Activated CD4-positive, CD25-positive, alpha-beta regulatory T cell treated with anti-CD3 and anti-CD28 coated beads, Interleukin-2, amount 50 U/mL, for 16 hours (primary cell): ENCODE measurements around the gene CALD1.

Source experiments
- DNase-seq: peaks from one replicate; pipeline ENCODE4 v3.0.0-alpha.2; 2020; ENCODE audit warnings: low read depth, low spot score

Gene CALD1

GRCh38 chr7:134827436-134827835, 48.0 kb downstream of the CALD1 start:
- no peak for DNase-seq

- DNase-seq, result no peak
These were observed 48.5 kb downstream of the CALD1 start for GRCh38 chr7:134827889-134828288.

GRCh38 chr7:134828361-134828760, 48.9 kb downstream of the CALD1 start:
- no peak for DNase-seq

GRCh38 chr7:134829380-134829986, 50.0 kb downstream of the CALD1 start:
- no peak for DNase-seq

GRCh38 chr7:134831862-134832261, 52.4 kb downstream of the CALD1 start:
- no peak for DNase-seq

GRCh38 chr7:134832367-134832766, 52.9 kb downstream of the CALD1 start:
- DNase-seq, result no peak

GRCh38 chr7:134834689-134835462, 55.4 kb downstream of the CALD1 start:
- DNase-seq, result no peak

GRCh38 chr7:134835463-134835823, 56.0 kb downstream of the CALD1 start:
- no peak for DNase-seq

GRCh38 chr7:134836447-134836846, 57.0 kb downstream of the CALD1 start:
- no peak for DNase-seq

- DNase-seq, result no peak
These were observed 59.9 kb downstream of the CALD1 start for GRCh38 chr7:134839298-134839697.

- DNase-seq, result no peak
These were observed 62.6 kb downstream of the CALD1 start for GRCh38 chr7:134842062-134842461.

GRCh38 chr7:134842886-134843430, 63.5 kb downstream of the CALD1 start:
- DNase-seq, result no peak

GRCh38 chr7:134844200-134844599, 64.8 kb downstream of the CALD1 start:
- no peak for DNase-seq

GRCh38 chr7:134845461-134845860, 66.0 kb downstream of the CALD1 start:
- no peak for DNase-seq

GRCh38 chr7:134847851-134848588, 68.6 kb downstream of the CALD1 start:
- no peak for DNase-seq

GRCh38 chr7:134850066-134850465, 70.6 kb downstream of the CALD1 start:
- DNase-seq, result no peak

- no peak for DNase-seq
These were observed 71.7 kb downstream of the CALD1 start for GRCh38 chr7:134851141-134851540.

GRCh38 chr7:134852625-134853024, 73.2 kb downstream of the CALD1 start:
- DNase-seq, result no peak

- no peak for DNase-seq
These were observed 75.4 kb downstream of the CALD1 start for GRCh38 chr7:134854816-134855215.

GRCh38 chr7:134855442-134855841, 76.0 kb downstream of the CALD1 start:
- no peak for DNase-seq

GRCh38 chr7:134856091-134856490, 76.7 kb downstream of the CALD1 start:
- no peak for DNase-seq

GRCh38 chr7:134856691-134857090, 77.3 kb downstream of the CALD1 start:
- DNase-seq, result no peak
